GM12878 (cell line): ENCODE results near the gene TBL3. TPM values are rescaled to one million over a fixed set of nuclear protein-coding genes. Genes with fewer than 3 reads are reported as not detected.

ENCODE experiments used
- ATAC-seq: fragments of 200-7000 bp; cut with Tn5 transposase; 3 replicates; pipeline ENCODE4 v1.9.1; 2020; ENCODE audit warnings: mild to moderate bottlenecking, moderate library complexity
- BruUV-seq: library from RNA; stranded (reverse); fragments of 400-500 nt; replicated peaks from 2 replicates; lab custom pipeline; 2021; lab: Mats Ljungman, UMichigan
- CTCF ChIA-PET: fragments of 300-600 bp; sonication (Branson Sonifier 250); formaldehyde crosslinking; extraction: SDS; loops from one replicate; lab custom pipeline; 2021; ENCODE audit warnings: inconsistent platforms; lab: Yijun Ruan, JAX
- POLR2A ChIA-PET: fragments of 350-600 bp; formaldehyde crosslinking; extraction: SDS; loops from one replicate; lab custom pipeline; 2021; ENCODE audit warnings: inconsistent platforms; lab: Charles Lee
- RAD21 ChIA-PET: fragments of 300-600 bp; sonication (Branson Sonifier 250); formaldehyde crosslinking; loops from one replicate; lab custom pipeline; 2023; ENCODE audit warnings: antibody characterized with exemption; ENCODE audit not compliant: unreplicated experiment; lab: Charles Lee
- SMC1A ChIA-PET: fragments of 300-600 bp; sonication (Branson Sonifier 250); formaldehyde crosslinking; loops from one replicate; lab custom pipeline; 2023; ENCODE audit not compliant: unreplicated experiment, uncharacterized antibody; lab: Charles Lee
- DNase-seq: peaks from one replicate; pipeline ENCODE4 v3.0.0-alpha.2; 2011; ENCODE audit warnings: low read depth, low spot score
- FAIRE-seq: peaks from 3 replicates; lab custom pipeline; 2011; peaks lifted over from hg19 to GRCh38; lab: Jason Lieb, UNC
- H2AFZ ChIP-seq: 2 replicates; pipeline ENCODE4 v1.6.0; 2011; ENCODE audit warnings: low read depth, low read length, control low read depth; ENCODE audit not compliant: control insufficient read depth
- H3K27ac ChIP-seq: 2 replicates; pipeline ENCODE4 v1.5.1; 2011; ENCODE audit warnings: control low read depth; ENCODE audit not compliant: control insufficient read depth, insufficient read depth
- H3K27me3 ChIP-seq, 2 experiments: replicated peaks in 1 of 2; 2 replicates each; pipeline versions ENCODE4 v1.6.0 to v1.6.1; 2011; ENCODE audit warnings: low read length in 1 of 2; ENCODE audit not compliant: control insufficient read depth in 2 of 2, insufficient read depth in 2 of 2
- H3K36me3 ChIP-seq, 2 experiments: 2 replicates each; pipeline ENCODE4 v1.5.1; 2011; ENCODE audit warnings: low read length in 1 of 2; ENCODE audit not compliant: control insufficient read depth in 2 of 2, insufficient read depth in 2 of 2
- H3K4me1 ChIP-seq: 2 replicates; pipeline ENCODE4 v1.6.1; 2011; ENCODE audit warnings: mild to moderate bottlenecking, low read length, moderate library complexity, mixed read lengths; ENCODE audit not compliant: control insufficient read depth, insufficient read depth
- H3K4me2 ChIP-seq: 2 replicates; pipeline ENCODE4 v1.6.0; 2011; ENCODE audit warnings: control low read depth; ENCODE audit not compliant: control insufficient read depth, insufficient read depth
- H3K4me3 ChIP-seq: fragments of 200-600 bp; sonication (generic); 2 replicates; pipeline ENCODE4 v1.5.1; 2016
- H3K79me2 ChIP-seq: 2 replicates; pipeline ENCODE4 v1.6.0; 2011; ENCODE audit warnings: low read length; ENCODE audit not compliant: control insufficient read depth, insufficient read depth
- H3K9ac ChIP-seq: 2 replicates; pipeline ENCODE4 v1.8.0; 2011; ENCODE audit warnings: low read length, control low read depth, mixed read lengths; ENCODE audit not compliant: control insufficient read depth, insufficient read depth
- H3K9me3 ChIP-seq: replicated peaks from 3 replicates; pipeline ENCODE4 v1.5.1; 2011; ENCODE audit warnings: mild to moderate bottlenecking, low read length; ENCODE audit not compliant: control insufficient read depth, insufficient read depth
- H4K20me1 ChIP-seq: 2 replicates; pipeline ENCODE4 v1.6.0; 2011; ENCODE audit not compliant: control insufficient read depth, insufficient read depth
- CEBPB ChIP-seq, 2 experiments: fragments of 150-350 bp in 1 of 2; IDR thresholded peaks; 2 replicates each; pipeline ENCODE4 v1.6.1; 2012 to 2014; ENCODE audit warnings: low read depth in 2 of 2, low read length in 2 of 2, borderline replicate concordance in 1 of 2, inconsistent platforms in 1 of 2
- MEF2A ChIP-seq: IDR thresholded peaks from 2 replicates; pipeline ENCODE4 v1.6.1; 2011; ENCODE audit warnings: low read depth, mild to moderate bottlenecking, low read length, moderate library complexity; ENCODE audit not compliant: insufficient read depth
- NFIC ChIP-seq: IDR thresholded peaks from 2 replicates; pipeline ENCODE4 v1.6.1; 2012; ENCODE audit warnings: low read depth, mild to moderate bottlenecking, inconsistent platforms, low read length, moderate library complexity
- NKRF ChIP-seq: fragments of 450-650 bp; conservative IDR thresholded peaks from 2 replicates; pipeline ENCODE4 v1.6.1; 2017; ENCODE audit warnings: mild to moderate bottlenecking, moderate library complexity
- RAD51 ChIP-seq: fragments of 450-650 bp; IDR thresholded peaks from 2 replicates; pipeline ENCODE4 v1.6.1; 2016; ENCODE audit warnings: moderate library complexity, mild to moderate bottlenecking, inconsistent platforms
- SP1 ChIP-seq: IDR thresholded peaks from one replicate; pipeline ENCODE4 v1.6.1; 2011; ENCODE audit warnings: low read depth, low read length
- TCF12 ChIP-seq: IDR thresholded peaks from 2 replicates; pipeline ENCODE4 v1.6.1; 2011; ENCODE audit warnings: low read depth, mild to moderate bottlenecking, low read length
- ZZZ3 ChIP-seq: IDR thresholded peaks from 2 replicates; pipeline ENCODE4 v1.6.1; 2011; ENCODE audit warnings: low read depth; ENCODE audit not compliant: control insufficient read depth, insufficient read length
- WGBS: methylation state at CpG from one replicate; pipeline ENCODE4 v1.1.6; 2016; ENCODE audit warnings: low lambda C conversion rate; ENCODE audit not compliant: insufficient replicate concordance, insufficient coverage; ENCODE audit errors: missing lambda C conversion rate; 5-methylcytosine and 5-hydroxymethylcytosine counted together
- in situ Hi-C: fragments of 300-500 bp; cut with MboI; formaldehyde crosslinking; loops from 9 replicates; pipeline ENCODE4 v1.14.3; 2018; ENCODE audit warnings: mixed read lengths
- intact Hi-C: fragments of 100-400 bp; cut with micrococcal nuclease; formaldehyde crosslinking; loops from one replicate; pipeline ENCODE4 v1.14.2; 2022; ENCODE audit not compliant: unreplicated experiment
- polyA plus RNA-seq, 11 experiments: library from polyadenylated mRNA; depleted of rRNA in 4 of 11; unstranded in 6 of 11; stranded (reverse) in 5 of 11; fragments of >200 nt; fragmentation: Nextera tagmentation in 4 of 11; fragmentation: Illumina TruSeq in 1 of 11; extraction: Ambion mirVana in 4 of 11; extraction: Trizol in 1 of 11; gene quantifications; 1 replicate in 1 of 11; 2 replicates in 10 of 11; pipeline versions ENCODE4 v1.2.1 to v1.2.3, GENCODE V29; 2011 to 2016; ENCODE audit warnings: inconsistent platforms in 2 of 11, missing spikeins in 2 of 11, low read depth in 1 of 11
- total RNA-seq, 4 experiments: library from RNA; depleted of rRNA in 3 of 4; stranded (reverse); fragments of >200 nt in 3 of 4; fragmentation: Illumina TruSeq in 1 of 4; extraction: Trizol in 1 of 4; gene quantifications; 2 replicates each; pipeline versions ENCODE4 v1.2.1 to v1.2.3, GENCODE V29; 2013 to 2021

TBL3 gene
- total and polyA plus RNA-seq, 10 of the 15 experiments (the other 5 are each of a cell fraction or from before 2014, with no cell fraction given) = 1.2 to 101 (median 34.2) TPM

- ChIA-PET CTCF (no interaction called here), RAD21 (interaction anchor here (1.0 kb wide), 1 partner anchor 14 kb away, joined by 3 read pairs; the partner anchor contains the start of gene GFER), POLR2A (no interaction called here), SMC1A (no interaction called here)
- no peaks in the 10 kb centered on the region; the same call in 1 of the 2 replicates for H3K79me2 ChIP-seq
- no peak overlapping the region for H3K27ac ChIP-seq
- ATAC-seq (no peak), FAIRE-seq (no peak), DNase-seq (no peak)
- in situ Hi-C loops (no loop called here), intact Hi-C loops (no loop called here)
- H3K4me3 ChIP-seq = no peak overlapping the region
- no peak overlapping the region for H3K4me2 ChIP-seq
- H4K20me1 ChIP-seq = peaks cover 3% of the 10 kb centered on the region
- no peaks in the 10 kb centered on the region for H3K27me3 ChIP-seq
- BruUV-seq = TSS peak; percentile 63
- WGBS = 91% methylated on average over 26 of the region's 27 CpGs
- H3K9me3 ChIP-seq = no peaks in the 10 kb centered on the region
- peaks cover 3 to 44% of the 10 kb centered on the region in 2 experiments for H3K36me3 ChIP-seq
- H3K4me1 ChIP-seq = peaks cover 4% of the 10 kb centered on the region
- TF ChIP-seq NKRF = no peak
- no peak for TF ChIP-seq ZZZ3
- no peak for TF ChIP-seq CEBPB (IDR thresholded peaks at IDR 0.05; ENCODE audit: borderline replicate concordance in 1 of 2, low read depth in 2 of 2, low read length in 2 of 2)
- TF ChIP-seq NFIC = no peak
- TF ChIP-seq MEF2A = no peak
- no peak for TF ChIP-seq RAD51
- TF ChIP-seq TCF12 = no peak
- TF ChIP-seq SP1 = no peak
- H2AFZ ChIP-seq = no peak overlapping the region
- no peak overlapping the region for H3K9ac ChIP-seq
Measured at GRCh38 chr16:1998360-1998835, 26.5 kb downstream of the TBL3 start.
